ENCODE results near the gene MAP4.

The MAP4 gene

GRCh38 chr3:47825590-47825989 lies 190.6 kb downstream of the MAP4 start:
- no peak for TF ChIP-seq TAF1 (IDR thresholded peaks at IDR 0.05; ENCODE audit: low read depth)
- no peak for TF ChIP-seq TCF12 (IDR thresholded peaks at IDR 0.05; ENCODE audit: low read depth)
- TF ChIP-seq YY1 (IDR thresholded peaks at IDR 0.05; ENCODE audit: low read depth) = no peak
- TF ChIP-seq TEAD4 (IDR thresholded peaks at IDR 0.05) = no peak
- TF ChIP-seq ZBTB7A (IDR thresholded peaks at IDR 0.05; ENCODE audit: low read depth) = no peak
- TF ChIP-seq FOXM1 (IDR thresholded peaks at IDR 0.05; ENCODE audit: borderline replicate concordance, low read depth) = no peak
- TF ChIP-seq REST (IDR thresholded peaks at IDR 0.05; ENCODE audit: low read depth) = no peak
- TF ChIP-seq USF1 (IDR thresholded peaks at IDR 0.05) = no peak
- no peak for TF ChIP-seq EGR1 (IDR thresholded peaks at IDR 0.05)
- TF ChIP-seq CREB1 (IDR thresholded peaks at IDR 0.05; ENCODE audit: low read depth) = no peak
- TF ChIP-seq NFIC (IDR thresholded peaks at IDR 0.05) = no peak
- TF ChIP-seq MAX (IDR thresholded peaks at IDR 0.05) = no peak
- no peak for TF ChIP-seq RAD21 (IDR thresholded peaks at IDR 0.05; ENCODE audit: low read depth)
- no peak for TF ChIP-seq EP300 (IDR thresholded peaks at IDR 0.05; ENCODE audit: borderline replicate concordance)
- TF ChIP-seq CEBPB (IDR thresholded peaks at IDR 0.05) = no peak

GRCh38 chr3:47824541-47825473 lies 191.4 kb downstream of the MAP4 start:
- no peak for TF ChIP-seq ZBTB7A (IDR thresholded peaks at IDR 0.05; ENCODE audit: low read depth)
- TF ChIP-seq EP300 (IDR thresholded peaks at IDR 0.05; ENCODE audit: borderline replicate concordance) = peak; percentile 17; the same call in 1 of the 2 replicates
- peak; percentile 28; the same call in 1 of the 2 replicates for TF ChIP-seq RAD21 (IDR thresholded peaks at IDR 0.05; ENCODE audit: low read depth)
- peak; percentile 52; the same call in 1 of the 2 replicates for TF ChIP-seq TCF12 (IDR thresholded peaks at IDR 0.05; ENCODE audit: low read depth)
- TF ChIP-seq REST (IDR thresholded peaks at IDR 0.05; ENCODE audit: low read depth) = no peak
- TF ChIP-seq FOXM1 (IDR thresholded peaks at IDR 0.05; ENCODE audit: borderline replicate concordance, low read depth) = no peak
- no peak for TF ChIP-seq CREB1 (IDR thresholded peaks at IDR 0.05; ENCODE audit: low read depth)
- TF ChIP-seq TEAD4 (IDR thresholded peaks at IDR 0.05) = no peak; the same call in 1 of the 2 replicates
- TF ChIP-seq NFIC (IDR thresholded peaks at IDR 0.05) = no peak; the same call in 1 of the 2 replicates
- peak; percentile 39; the same call in 1 of the 2 replicates for TF ChIP-seq CEBPB (IDR thresholded peaks at IDR 0.05)
- TF ChIP-seq YY1 (IDR thresholded peaks at IDR 0.05; ENCODE audit: low read depth) = peak; percentile 94
- TF ChIP-seq MAX (IDR thresholded peaks at IDR 0.05) = peak; percentile 71; the same call in 1 of the 2 replicates
- TF ChIP-seq USF1 (IDR thresholded peaks at IDR 0.05) = peak; percentile 6; the same call in 1 of the 2 replicates
- peak; percentile 92 for TF ChIP-seq TAF1 (IDR thresholded peaks at IDR 0.05; ENCODE audit: low read depth)
- TF ChIP-seq EGR1 (IDR thresholded peaks at IDR 0.05) = peak; percentile 58; the same call in 1 of the 2 replicates

GRCh38 chr3:47817609-47818008 lies 198.6 kb downstream of the MAP4 start:
- TF ChIP-seq TCF12 (IDR thresholded peaks at IDR 0.05; ENCODE audit: low read depth) (no peak), NFIC (IDR thresholded peaks at IDR 0.05) (no peak), MAX (IDR thresholded peaks at IDR 0.05) (no peak)

- TF ChIP-seq EP300 (IDR thresholded peaks at IDR 0.05; ENCODE audit: borderline replicate concordance) = no peak
- no peak for TF ChIP-seq REST (IDR thresholded peaks at IDR 0.05; ENCODE audit: low read depth)
- TF ChIP-seq NFIC (IDR thresholded peaks at IDR 0.05) = no peak
- TF ChIP-seq EGR1 (IDR thresholded peaks at IDR 0.05) = no peak
- no peak for TF ChIP-seq TEAD4 (IDR thresholded peaks at IDR 0.05)
- no peak for TF ChIP-seq CEBPB (IDR thresholded peaks at IDR 0.05)
- TF ChIP-seq TAF1 (IDR thresholded peaks at IDR 0.05; ENCODE audit: low read depth) = no peak
- no peak for TF ChIP-seq USF1 (IDR thresholded peaks at IDR 0.05)
- no peak for TF ChIP-seq FOXM1 (IDR thresholded peaks at IDR 0.05; ENCODE audit: borderline replicate concordance, low read depth)
- no peak for TF ChIP-seq TCF12 (IDR thresholded peaks at IDR 0.05; ENCODE audit: low read depth)
- no peak for TF ChIP-seq CREB1 (IDR thresholded peaks at IDR 0.05; ENCODE audit: low read depth)
- no peak for TF ChIP-seq YY1 (IDR thresholded peaks at IDR 0.05; ENCODE audit: low read depth)
Observed at GRCh38 chr3:47813551-47814177, 202.6 kb downstream of the MAP4 start.

All from Ishikawa (cell line).